HEK293 (cell line): ENCODE data around the gene PPP1CA.

Source experiments
- GLIS1 ChIP-seq: fragments of 450-650 bp; formaldehyde crosslinking; IDR thresholded peaks from 2 replicates; pipeline ENCODE4 v1.5.1; 2016; ENCODE audit warnings: missing biosample characterization, missing genetic modification characterization
- GLIS2 ChIP-seq: fragments of 450-650 bp; formaldehyde crosslinking; IDR thresholded peaks from 2 replicates; pipeline ENCODE4 v1.5.1; 2016; ENCODE audit warnings: missing biosample characterization, missing genetic modification characterization
- KLF16 ChIP-seq: fragments of 450-650 bp; formaldehyde crosslinking; IDR thresholded peaks from 2 replicates; pipeline ENCODE4 v1.5.1; 2017; ENCODE audit warnings: missing biosample characterization, missing genetic modification characterization
- KLF7 ChIP-seq: fragments of 450-650 bp; formaldehyde crosslinking; IDR thresholded peaks from 2 replicates; pipeline ENCODE4 v1.5.1; 2016; ENCODE audit warnings: missing biosample characterization, missing genetic modification characterization, borderline replicate concordance
- KLF8 ChIP-seq: fragments of 450-650 bp; formaldehyde crosslinking; IDR thresholded peaks from 2 replicates; pipeline ENCODE4 v1.5.1; 2016; ENCODE audit warnings: missing biosample characterization, missing genetic modification characterization
- KLF9 ChIP-seq: fragments of 450-650 bp; formaldehyde crosslinking; IDR thresholded peaks from 2 replicates; pipeline ENCODE4 v1.5.1; 2016; ENCODE audit warnings: missing biosample characterization, missing genetic modification characterization, low read depth
- PRDM4 ChIP-seq: fragments of 450-650 bp; formaldehyde crosslinking; IDR thresholded peaks from 2 replicates; pipeline ENCODE4 v1.5.1; 2017; ENCODE audit warnings: missing biosample characterization, missing genetic modification characterization
- SETDB1 ChIP-seq: IDR thresholded peaks from one replicate; pipeline ENCODE4 v1.6.1; 2017; ENCODE audit warnings: mild to moderate bottlenecking, low read length, moderate library complexity, mixed read lengths; ENCODE audit not compliant: insufficient read length
- SP3 ChIP-seq: fragments of 450-650 bp; formaldehyde crosslinking; IDR thresholded peaks from 2 replicates; pipeline ENCODE4 v1.5.1; 2016; ENCODE audit warnings: missing biosample characterization, missing genetic modification characterization
- TSHZ1 ChIP-seq: fragments of 450-650 bp; formaldehyde crosslinking; IDR thresholded peaks from 2 replicates; pipeline ENCODE4 v1.5.1; 2016; ENCODE audit warnings: missing biosample characterization, missing genetic modification characterization, borderline replicate concordance
- ZBTB1 ChIP-seq: fragments of 450-650 bp; formaldehyde crosslinking; IDR thresholded peaks from 2 replicates; pipeline ENCODE4 v1.5.1; 2016; ENCODE audit warnings: missing biosample characterization, missing genetic modification characterization
- ZBTB44 ChIP-seq: fragments of 450-650 bp; IDR thresholded peaks from 2 replicates; pipeline ENCODE4 v1.5.1; 2018; ENCODE audit warnings: missing biosample characterization, mild to moderate bottlenecking, missing genetic modification characterization
- ZBTB8A ChIP-seq: fragments of 450-650 bp; formaldehyde crosslinking; IDR thresholded peaks from 2 replicates; pipeline ENCODE4 v1.5.1; 2016; ENCODE audit warnings: missing biosample characterization, missing genetic modification characterization
- ZIC2 ChIP-seq: fragments of 450-650 bp; formaldehyde crosslinking; IDR thresholded peaks from 2 replicates; pipeline ENCODE4 v1.5.1; 2016; ENCODE audit warnings: missing biosample characterization, missing genetic modification characterization
- ZNF10 ChIP-seq: fragments of 450-650 bp; formaldehyde crosslinking; IDR thresholded peaks from 2 replicates; pipeline ENCODE4 v1.5.1; 2017; ENCODE audit warnings: missing biosample characterization, missing genetic modification characterization
- ZNF155 ChIP-seq: fragments of 450-650 bp; formaldehyde crosslinking; IDR thresholded peaks from 2 replicates; pipeline ENCODE4 v1.5.1; 2016; ENCODE audit warnings: missing biosample characterization, missing genetic modification characterization
- ZNF16 ChIP-seq: fragments of 450-650 bp; formaldehyde crosslinking; IDR thresholded peaks from 2 replicates; pipeline ENCODE4 v1.5.1; 2016; ENCODE audit warnings: low read depth, missing biosample characterization, missing genetic modification characterization
- ZNF169 ChIP-seq: fragments of 450-650 bp; formaldehyde crosslinking; IDR thresholded peaks from 2 replicates; pipeline ENCODE4 v1.5.1; 2016; ENCODE audit warnings: missing biosample characterization, missing genetic modification characterization
- ZNF2 ChIP-seq: fragments of 450-650 bp; formaldehyde crosslinking; IDR thresholded peaks from 2 replicates; pipeline ENCODE4 v1.5.1; 2016; ENCODE audit warnings: missing biosample characterization, missing genetic modification characterization
- ZNF24 ChIP-seq: fragments of 450-650 bp; formaldehyde crosslinking; IDR thresholded peaks from 2 replicates; pipeline ENCODE4 v1.5.1; 2016; ENCODE audit warnings: missing biosample characterization, missing genetic modification characterization
- ZNF501 ChIP-seq: fragments of 450-650 bp; formaldehyde crosslinking; IDR thresholded peaks from 2 replicates; pipeline ENCODE4 v1.5.1; 2016; ENCODE audit warnings: missing biosample characterization, missing genetic modification characterization
- ZNF560 ChIP-seq: fragments of 450-650 bp; formaldehyde crosslinking; IDR thresholded peaks from 2 replicates; pipeline ENCODE4 v1.5.1; 2017; ENCODE audit warnings: missing biosample characterization, missing genetic modification characterization, borderline replicate concordance
- ZNF76 ChIP-seq: fragments of 450-650 bp; formaldehyde crosslinking; IDR thresholded peaks from 2 replicates; pipeline ENCODE4; 2016; ENCODE audit warnings: low read depth, missing biosample characterization, missing genetic modification characterization, borderline replicate concordance
- ZNF776 ChIP-seq: fragments of 450-650 bp; formaldehyde crosslinking; IDR thresholded peaks from 2 replicates; pipeline ENCODE4 v1.5.0; 2017; ENCODE audit warnings: missing biosample characterization, missing genetic modification characterization, borderline replicate concordance
- ZSCAN18 ChIP-seq: fragments of 450-650 bp; formaldehyde crosslinking; IDR thresholded peaks from 2 replicates; pipeline ENCODE4 v1.5.1; 2016; ENCODE audit warnings: missing biosample characterization, missing genetic modification characterization

Gene PPP1CA

GRCh38 chr11:67353317-67354074 lies 48.2 kb downstream of the PPP1CA start, which contains the start of gene POLD4 (continued):
- TF ChIP-seq ZNF501 (tag by site-specific recombination) (0 out of 2 replicates have a peak, but pooled peaks have one; percentile 15), ZIC2 (peak; percentile 79), ZBTB1 (tag by site-specific recombination) (no peak), ZNF169 (tag by site-specific recombination) (no peak), ZBTB8A (tag by site-specific recombination) (no peak), ZNF776 (tag by site-specific recombination) (no peak), ZNF24 (tag by site-specific recombination) (no peak), ZNF16 (tag by site-specific recombination) (no peak), ZBTB44 (no peak), KLF7 (tag by site-specific recombination) (no peak), SP3 (tag by site-specific recombination) (peak; percentile 94), GLIS2 (tag by site-specific recombination) (peak; percentile 95), KLF16 (tag by site-specific recombination) (peak; percentile 47; the same call in 1 of the 2 replicates), TSHZ1 (tag by site-specific recombination) (no peak), ZSCAN18 (tag by site-specific recombination) (no peak), SETDB1 (no peak), KLF8 (tag by site-specific recombination) (peak; percentile 86), ZNF155 (tag by site-specific recombination) (no peak), ZNF76 (tag by site-specific recombination) (0 out of 2 replicates have a peak, but pooled peaks have one; percentile 11), GLIS1 (tag by site-specific recombination) (peak; percentile 75), KLF9 (tag by site-specific recombination) (peak; percentile 75), ZNF2 (tag by site-specific recombination) (no peak), PRDM4 (tag by site-specific recombination) (no peak), ZNF560 (no peak), ZNF10 (tag by site-specific recombination) (no peak)
